ENCODE data around the gene FXYD1. TPM values are rescaled to one million over a fixed set of nuclear protein-coding genes. Genes with fewer than 3 reads are reported as not detected.

The FXYD1 gene
- total RNA-seq, 1 experiment from 2014 or later, result not detected

- intact Hi-C loops (cut with micrococcal nuclease; ENCODE audit: unreplicated experiment), result no loop called here
- H3K4me1 ChIP-seq (ENCODE audit: control insufficient read depth, insufficient read depth, low read length), result peaks cover 6% of the 10 kb centered on the region; the same call in 1 of the 2 replicates
- in situ Hi-C loops (cut with HindIII; ENCODE audit: low pct_unique_long_range_greater_than_20kb, low sequenced_read_pairs), result no loop called here
- H3K36me3 ChIP-seq (ENCODE audit: control insufficient read depth, insufficient read depth, low read length), result peaks cover 3% of the 10 kb centered on the region; the same call in 1 of the 2 replicates
- ATAC-seq (no peak), DNase-seq (ENCODE audit: low read depth, low spot score) (no peak)
- ChIA-PET POLR2A (no interaction called here), CTCF (no interaction called here)
- no peak for TF ChIP-seq REST (IDR thresholded peaks at IDR 0.05; ENCODE audit: insufficient read depth in 1 of 2, low read depth in 2 of 2, low read length in 1 of 2)
- TF ChIP-seq CTCF (IDR thresholded peaks at IDR 0.05), result no peak
- H3K27me3 ChIP-seq (ENCODE audit: control insufficient read depth, insufficient read depth, low read length), result no peaks in the 10 kb centered on the region
- BruUV-seq (replicated peaks), result no TSS peak
- peaks cover 8% of the 10 kb centered on the region; the same call in 1 of the 2 replicates for H3K9me3 ChIP-seq (ENCODE audit: control insufficient read depth, insufficient read depth, low read depth, low read length)
- no peak overlapping the region for H3K27ac ChIP-seq (ENCODE audit: low read length)
- no peak overlapping the region for H3K4me3 ChIP-seq (ENCODE audit: low read depth in 2 of 2, low read length in 2 of 2)
Measured at GRCh38 chr19:35159606-35160005, 21.0 kb downstream of the FXYD1 start.

GRCh38 chr19:35160629-35161433 is 22.2 kb downstream of the FXYD1 start:
- TF ChIP-seq CTCF (IDR thresholded peaks at IDR 0.05) (no peak), SIN3A (IDR thresholded peaks at IDR 0.05; ENCODE audit: borderline replicate concordance, insufficient read depth, low read depth, low read length) (no peak), POLR2AphosphoS5 (IDR thresholded peaks at IDR 0.05; ENCODE audit: low read depth, low read length) (no peak), TCF7L2 (IDR thresholded peaks at IDR 0.05; ENCODE audit: low read depth, low read length) (no peak), REST (IDR thresholded peaks at IDR 0.05; ENCODE audit: insufficient read depth in 1 of 2, low read depth in 2 of 2, low read length in 1 of 2) (no peak)
- Histone ChIP-seq H3K4me3 (ENCODE audit: low read depth in 2 of 2, low read length in 2 of 2) (no peak overlapping the region), H3K27ac (ENCODE audit: low read length) (no peak overlapping the region), H3K9me3 (ENCODE audit: control insufficient read depth, insufficient read depth, low read depth, low read length) (peaks cover 20% of the 10 kb centered on the region; the same call in 1 of the 2 replicates), H3K4me1 (ENCODE audit: control insufficient read depth, insufficient read depth, low read length) (no peaks in the 10 kb centered on the region), H3K27me3 (ENCODE audit: control insufficient read depth, insufficient read depth, low read length) (no peaks in the 10 kb centered on the region), H3K36me3 (ENCODE audit: control insufficient read depth, insufficient read depth, low read length) (no peaks in the 10 kb centered on the region)
- ATAC-seq (no peak), DNase-seq (ENCODE audit: low read depth, low spot score) (no peak)
- intact Hi-C loops (cut with micrococcal nuclease; ENCODE audit: unreplicated experiment), result no loop called here
- ChIA-PET CTCF (interaction anchor here (0.6 kb wide), 1 partner anchor 26 kb away, joined by 3 read pairs; the partner anchor contains the start of gene LGI4), POLR2A (no interaction called here)
- in situ Hi-C loops (cut with HindIII; ENCODE audit: low pct_unique_long_range_greater_than_20kb, low sequenced_read_pairs), result no loop called here
- BruUV-seq (replicated peaks), result no TSS peak

All from Panc1 (cell line).